GM23248 (cell line): ENCODE measurements around the gene CACNA2D1. TPM values are rescaled to one million over a fixed set of nuclear protein-coding genes. Genes with fewer than 3 reads are reported as not detected.

Source experiments
- DNase-seq: peaks from one replicate; pipeline ENCODE4 v3.0.0-alpha.2; 2015
- H2AFZ ChIP-seq: fragments of 200-600 bp; sonication (generic); 2 replicates; pipeline ENCODE4 v1.6.1; 2016; ENCODE audit warnings: antibody characterized with exemption
- H3F3A ChIP-seq: fragments of 200-600 bp; sonication (generic); 2 replicates; pipeline ENCODE4 v1.6.1; 2016; ENCODE audit warnings: mild to moderate bottlenecking, antibody characterized with exemption, mixed run types; ENCODE audit not compliant: insufficient read depth
- H3K27ac ChIP-seq: fragments of 200-600 bp; sonication (generic); 2 replicates; pipeline ENCODE4 v1.5.1; 2016; ENCODE audit warnings: mild to moderate bottlenecking
- H3K27me3 ChIP-seq: fragments of 200-600 bp; sonication (generic); replicated peaks from 2 replicates; pipeline ENCODE4 v1.6.1; 2016; ENCODE audit warnings: mild to moderate bottlenecking; ENCODE audit not compliant: insufficient read depth
- H3K36me3 ChIP-seq: fragments of 200-600 bp; sonication (generic); 2 replicates; pipeline ENCODE4 v1.6.1; 2016; ENCODE audit warnings: low read depth, mild to moderate bottlenecking
- H3K4me1 ChIP-seq: fragments of 200-600 bp; sonication (generic); 2 replicates; pipeline ENCODE4 v1.6.1; 2016; ENCODE audit warnings: mild to moderate bottlenecking; ENCODE audit not compliant: insufficient read depth
- H3K4me2 ChIP-seq: fragments of 200-600 bp; sonication (generic); one replicate; pipeline ENCODE4 v1.6.1; 2016; ENCODE audit warnings: mild to moderate bottlenecking; ENCODE audit not compliant: unreplicated experiment
- H3K4me3 ChIP-seq: fragments of 200-600 bp; sonication (generic); 2 replicates; pipeline ENCODE4 v1.5.1; 2016; ENCODE audit warnings: mild to moderate bottlenecking
- H3K79me2 ChIP-seq: fragments of 200-600 bp; sonication (generic); 2 replicates; pipeline ENCODE4 v1.6.1; 2016; ENCODE audit warnings: mild to moderate bottlenecking; ENCODE audit not compliant: insufficient read depth
- H3K9ac ChIP-seq: fragments of 200-600 bp; sonication (generic); 2 replicates; pipeline ENCODE4 v1.6.1; 2016; ENCODE audit warnings: mild to moderate bottlenecking
- H3K9me2 ChIP-seq: fragments of 200-600 bp; sonication (generic); 2 replicates; pipeline ENCODE4 v1.6.1; 2016; ENCODE audit warnings: mixed run types, mild to moderate bottlenecking, moderate library complexity; ENCODE audit not compliant: insufficient read depth
- H3K9me3 ChIP-seq: fragments of 200-600 bp; sonication (generic); one replicate; pipeline ENCODE4 v1.6.1; 2017; ENCODE audit warnings: low read depth
- H4K20me1 ChIP-seq: fragments of 200-600 bp; sonication (generic); 2 replicates; pipeline ENCODE4 v1.6.0; 2016; ENCODE audit not compliant: insufficient read depth
- EZH2 ChIP-seq: fragments of 200-600 bp; sonication (generic); IDR thresholded peaks from 2 replicates; pipeline ENCODE4 v1.6.1; 2018; ENCODE audit warnings: antibody characterized with exemption, mild to moderate bottlenecking; ENCODE audit not compliant: insufficient read depth, poor library complexity, severe bottlenecking
- EZH2phosphoT487 ChIP-seq: fragments of 200-600 bp; sonication (generic); IDR thresholded peaks from 2 replicates; pipeline ENCODE4 v1.6.1; 2018; ENCODE audit warnings: antibody characterized with exemption, moderate library complexity, mild to moderate bottlenecking, low read depth; ENCODE audit not compliant: insufficient read depth
- WGBS, 2 experiments: methylation state at CpG; one replicate each; pipeline ENCODE4 v1.1.6; 2015 to 2017; ENCODE audit warnings: low lambda C conversion rate in 2 of 2, low coverage in 1 of 2; ENCODE audit errors: missing lambda C conversion rate in 2 of 2; 5-methylcytosine and 5-hydroxymethylcytosine counted together
- in situ Hi-C: fragments of 300-500 bp; cut with MboI; formaldehyde crosslinking; loops from 2 replicates; pipeline ENCODE4 v1.15.0; 2020
- polyA plus RNA-seq: library from polyadenylated mRNA; unstranded; fragments of >200 nt; fragmentation: Nextera tagmentation; extraction: Ambion mirVana; gene quantifications from 2 replicates; pipeline ENCODE4 v1.2.1, GENCODE V29; 2016
- total RNA-seq: library from RNA; depleted of rRNA; stranded (reverse); fragments of >200 nt; shearing (Covaris generic); gene quantifications from 2 replicates; pipeline ENCODE4 v1.2.3, GENCODE V29; 2014

Gene CACNA2D1
- total and polyA plus RNA-seq, 2 experiments from 2014 or later, result 7.7 to 21.2 TPM

DNA sequence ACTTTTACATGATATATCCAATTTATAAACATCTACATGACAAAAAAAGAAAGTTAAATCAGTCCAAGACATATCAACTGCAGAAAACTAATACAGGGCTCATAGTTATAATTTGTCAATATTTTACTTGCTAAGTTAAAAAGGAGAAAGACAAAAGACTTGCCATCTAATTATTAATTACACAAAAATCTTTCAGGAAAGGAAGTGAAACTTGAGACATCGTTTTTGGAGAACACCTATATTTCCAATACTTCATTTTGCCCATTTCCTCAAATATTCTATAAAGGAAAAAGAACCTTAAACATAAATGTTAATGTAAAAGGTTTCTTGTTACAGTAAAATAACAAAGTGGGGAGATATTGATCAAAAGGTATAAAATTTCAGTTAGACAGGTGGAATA lies 148.7 kb downstream of the CACNA2D1 start:
- Histone ChIP-seq H3K9ac (no peak overlapping the region), H3K27me3 (no peaks in the 10 kb centered on the region), H3K4me3 (no peak overlapping the region), H3K27ac (no peak overlapping the region), H2AFZ (no peak overlapping the region), H3K79me2 (no peaks in the 10 kb centered on the region), H3F3A (no peaks in the 10 kb centered on the region), H3K36me3 (no peaks in the 10 kb centered on the region), H3K4me2 (no peak overlapping the region), H4K20me1 (no peaks in the 10 kb centered on the region), H3K9me2 (no peaks in the 10 kb centered on the region), H3K9me3 (no peaks in the 10 kb centered on the region), H3K4me1 (peaks cover 14% of the 10 kb centered on the region)
- in situ Hi-C loops, result no loop called here
- WGBS, 2 experiments, result 10 to 12% methylated on average over 1 of the region's 1 CpG
- TF ChIP-seq EZH2phosphoT487, result no peak
- no peak for DNase-seq

DNA sequence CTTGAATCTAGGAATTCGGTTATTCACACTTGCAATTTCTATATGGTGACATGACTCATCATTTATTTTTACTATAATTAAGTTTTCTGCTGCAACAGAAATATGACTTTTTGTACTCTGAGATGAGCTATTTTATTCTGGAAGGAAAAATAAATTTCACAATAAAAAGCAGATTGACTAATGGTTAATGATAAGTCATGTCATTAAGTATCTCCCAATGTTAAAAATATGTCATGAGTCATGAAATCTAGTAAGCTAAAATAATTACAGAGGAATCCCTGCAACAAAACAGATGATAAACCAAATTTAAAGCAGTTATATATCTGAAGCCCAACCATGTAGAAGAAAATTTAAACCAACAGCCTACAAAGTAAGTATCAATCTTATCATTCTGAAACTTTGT lies 149.2 kb downstream of the CACNA2D1 start:
- Histone ChIP-seq H3K4me2 (peak overlapping the region; percentile 65), H3K36me3 (no peaks in the 10 kb centered on the region), H2AFZ (no peak overlapping the region), H3K9ac (no peak overlapping the region), H3K4me1 (peaks cover 14% of the 10 kb centered on the region), H3K9me2 (no peaks in the 10 kb centered on the region), H3K79me2 (no peaks in the 10 kb centered on the region), H3F3A (no peaks in the 10 kb centered on the region), H3K9me3 (no peaks in the 10 kb centered on the region), H3K4me3 (no peak overlapping the region), H4K20me1 (no peaks in the 10 kb centered on the region), H3K27ac (no peak overlapping the region), H3K27me3 (no peaks in the 10 kb centered on the region)
- DNase-seq, result peak; percentile 65
- in situ Hi-C loops, result no loop called here
- TF ChIP-seq EZH2 (no peak), EZH2phosphoT487 (no peak)
- WGBS, 2 experiments, result 4 to 8% methylated on average over 1 of the region's 1 CpG

DNA sequence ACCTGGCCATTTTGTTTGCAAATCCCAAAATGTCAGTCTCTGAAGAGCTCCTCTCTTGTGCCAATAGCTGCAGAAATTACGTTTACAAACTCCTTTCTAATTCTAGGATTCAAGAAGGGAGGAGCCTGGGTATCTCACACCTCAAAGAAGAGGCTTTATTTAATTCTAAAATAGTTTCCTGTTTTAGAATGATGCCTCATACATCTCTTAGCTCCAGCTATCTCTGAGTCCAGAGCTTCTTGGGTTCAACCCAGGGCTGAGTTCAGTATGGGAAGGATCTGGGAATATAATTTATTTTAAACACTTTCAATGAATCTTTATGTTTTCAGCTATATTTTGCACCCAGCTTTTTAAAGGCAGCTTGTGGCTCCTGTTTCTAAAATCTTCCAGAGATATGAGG lies 150.1 kb downstream of the CACNA2D1 start:
- Histone ChIP-seq H3K9me2 (no peaks in the 10 kb centered on the region), H3K27me3 (no peaks in the 10 kb centered on the region), H3K4me2 (no peak overlapping the region), H3K36me3 (no peaks in the 10 kb centered on the region), H3K79me2 (no peaks in the 10 kb centered on the region), H2AFZ (no peak overlapping the region), H3K27ac (no peak overlapping the region), H4K20me1 (no peaks in the 10 kb centered on the region), H3K9ac (no peak overlapping the region), H3K9me3 (no peaks in the 10 kb centered on the region), H3K4me3 (no peak overlapping the region), H3F3A (no peaks in the 10 kb centered on the region), H3K4me1 (peaks cover 18% of the 10 kb centered on the region)
- no peak for TF ChIP-seq EZH2
- TF ChIP-seq EZH2phosphoT487, result no peak
- no peak for DNase-seq
- WGBS, 2 experiments, result 78 to 100% methylated on average over 1 of the region's 1 CpG
- in situ Hi-C loops, result no loop called here

DNA sequence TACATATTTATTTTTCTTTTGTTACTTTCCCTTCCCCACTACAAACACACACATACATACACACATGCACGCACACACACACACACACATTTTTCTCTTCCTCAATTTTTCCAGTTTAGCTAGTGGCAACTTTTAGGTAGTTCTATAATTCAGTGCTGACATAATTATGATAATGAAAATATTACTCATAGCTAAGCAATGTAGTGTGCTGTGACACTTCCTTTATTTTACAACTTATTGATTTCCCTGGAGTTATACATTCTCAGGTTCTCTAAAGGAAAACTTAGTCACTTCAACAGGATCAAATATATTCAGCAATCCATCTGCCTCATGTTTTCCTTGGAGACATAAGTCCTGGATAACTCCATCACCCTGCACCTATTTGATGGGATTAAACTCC lies 151.6 kb downstream of the CACNA2D1 start:
- Histone ChIP-seq H3K27me3 (no peaks in the 10 kb centered on the region), H3K9ac (no peak overlapping the region), H3K4me2 (no peak overlapping the region), H3K36me3 (no peaks in the 10 kb centered on the region), H3K9me2 (no peaks in the 10 kb centered on the region), H2AFZ (no peak overlapping the region), H3F3A (no peaks in the 10 kb centered on the region), H3K9me3 (no peaks in the 10 kb centered on the region), H3K79me2 (no peaks in the 10 kb centered on the region), H4K20me1 (no peaks in the 10 kb centered on the region), H3K27ac (no peak overlapping the region), H3K4me3 (no peak overlapping the region), H3K4me1 (peaks cover 18% of the 10 kb centered on the region)
- DNase-seq, result peak; percentile 5
- WGBS, 2 experiments, result 80 to 84% methylated on average over 1 of the region's 1 CpG
- TF ChIP-seq EZH2phosphoT487, result no peak
- TF ChIP-seq EZH2, result no peak
- in situ Hi-C loops, result no loop called here

DNA sequence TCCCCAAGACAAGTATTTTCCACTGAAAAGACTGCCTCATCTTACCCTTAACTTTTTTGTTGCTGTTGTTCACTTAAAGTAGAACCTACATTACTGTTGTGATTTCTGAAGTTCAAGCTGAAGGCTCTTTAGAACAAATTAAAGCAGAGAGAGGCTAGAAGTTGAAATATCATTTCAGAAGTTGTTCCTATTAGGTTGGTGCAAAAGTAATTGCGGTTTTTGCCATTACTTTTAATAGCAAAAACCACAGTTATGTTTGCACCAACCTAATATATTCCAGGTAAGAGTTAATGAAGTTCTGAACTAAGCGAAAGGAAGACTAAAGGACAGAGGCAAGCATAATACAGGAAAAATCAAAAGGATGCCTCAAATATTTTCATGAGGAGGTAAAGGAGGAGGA lies 153.7 kb downstream of the CACNA2D1 start:
- Histone ChIP-seq H3K27ac (no peak overlapping the region), H3K27me3 (no peaks in the 10 kb centered on the region), H4K20me1 (no peaks in the 10 kb centered on the region; the same call in 1 of the 2 replicates), H3K9me3 (no peaks in the 10 kb centered on the region), H3K4me3 (no peak overlapping the region), H3F3A (no peaks in the 10 kb centered on the region), H3K79me2 (no peaks in the 10 kb centered on the region), H3K9me2 (no peaks in the 10 kb centered on the region), H2AFZ (no peak overlapping the region), H3K4me1 (peaks cover 16% of the 10 kb centered on the region), H3K9ac (no peak overlapping the region), H3K4me2 (no peak overlapping the region), H3K36me3 (no peaks in the 10 kb centered on the region)
- TF ChIP-seq EZH2, result no peak
- no peak for TF ChIP-seq EZH2phosphoT487
- WGBS, 2 experiments, result 90 to 96% methylated on average over 2 of the region's 2 CpGs
- DNase-seq, result no peak
- in situ Hi-C loops, result no loop called here
